ENCODE measurements around the gene XYLT1.
"Not testable (repeated sequence)": the region's sequence is repeated elsewhere in the genome, so short reads cannot be mapped to it uniquely, and the experiment has no call there.

XYLT1 gene

GRCh38 chr16:17488506-17488905 is 17.7 kb upstream of the XYLT1 start:
- no peak for DNase-seq

- DNase-seq: no peak
These were observed 12.6 kb upstream of the XYLT1 start for GRCh38 chr16:17483351-17483750.

- DNase-seq: not testable (repeated sequence)
These were observed 11.6 kb upstream of the XYLT1 start for GRCh38 chr16:17482341-17482740.

- no peak for DNase-seq
These were observed 11.0 kb upstream of the XYLT1 start for GRCh38 chr16:17481736-17482135.

GRCh38 chr16:17477260-17477545 is 6.4 kb upstream of the XYLT1 start:
- DNase-seq: not testable (repeated sequence)

- DNase-seq: peak; percentile 71
These were observed 5.9 kb upstream of the XYLT1 start for GRCh38 chr16:17476414-17477259.

GRCh38 chr16:17475104-17475503 is 4.3 kb upstream of the XYLT1 start:
- no peak for DNase-seq

- peak; percentile 32 for DNase-seq
These were observed 3.8 kb upstream of the XYLT1 start for GRCh38 chr16:17474572-17474971.

GRCh38 chr16:17474037-17474436 is 3.3 kb upstream of the XYLT1 start:
- peak; percentile 39 for DNase-seq

GRCh38 chr16:17471719-17472461 is 1.1 kb upstream of the XYLT1 start:
- DNase-seq: no peak

- peak; percentile 54 for DNase-seq
These were observed 415 bp downstream of the XYLT1 start for GRCh38 chr16:17470182-17470907.

GRCh38 chr16:17469741-17470181 is 999 bp downstream of the XYLT1 start:
- peak; percentile 61 for DNase-seq

- DNase-seq: no peak
These were observed 1.6 kb downstream of the XYLT1 start for GRCh38 chr16:17469011-17469740.

GRCh38 chr16:17468611-17469010 is 2.1 kb downstream of the XYLT1 start:
- no peak for DNase-seq

- DNase-seq: peak; percentile 69
These were observed 2.7 kb downstream of the XYLT1 start for GRCh38 chr16:17467923-17468540.

- DNase-seq: no peak
These were observed 3.9 kb downstream of the XYLT1 start for GRCh38 chr16:17466876-17467275.

- DNase-seq: no peak
These were observed 5.3 kb downstream of the XYLT1 start for GRCh38 chr16:17465460-17465859.

GRCh38 chr16:17463335-17463734 is 7.4 kb downstream of the XYLT1 start:
- DNase-seq: no peak

- no peak for DNase-seq
These were observed 8.6 kb downstream of the XYLT1 start for GRCh38 chr16:17461951-17462729.

GRCh38 chr16:17460890-17461289 is 9.9 kb downstream of the XYLT1 start:
- no peak for DNase-seq

GRCh38 chr16:17459903-17460521 is 10.7 kb downstream of the XYLT1 start:
- DNase-seq: no peak
